Measurements from ENCODE around the gene ARHGAP24. TPM values are rescaled to one million over a fixed set of nuclear protein-coding genes. Genes with fewer than 3 reads are reported as not detected.

ARHGAP24 gene
- total RNA-seq, 2 donors from 2014 or later = 34.0 to 42.0 TPM

DNA sequence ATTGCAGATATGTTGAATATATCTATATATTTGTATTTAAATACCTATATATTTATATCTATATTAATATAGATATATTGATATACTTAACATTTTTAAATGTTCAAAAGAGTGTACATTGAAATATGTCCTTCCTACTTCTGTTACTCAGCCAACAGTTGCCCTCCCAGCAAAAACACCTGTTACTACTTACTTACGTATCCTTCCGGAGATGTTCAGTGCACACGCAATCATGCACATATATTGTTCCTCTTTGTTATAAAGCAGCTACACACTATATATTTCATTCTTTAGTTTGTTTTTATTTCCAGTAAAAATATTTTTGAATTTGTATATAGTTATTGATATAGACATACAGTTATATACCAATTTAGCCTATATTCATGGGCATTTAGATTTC, 142.3 kb downstream of the ARHGAP24 start:
- DNase-seq (ENCODE audit: low spot score) = no peak
- Histone ChIP-seq H3K4me1 (no peaks in the 10 kb centered on the region), H3K4me3 (no peak overlapping the region), H3K27ac (no peak overlapping the region), H3K36me3 (no peaks in the 10 kb centered on the region), H3K27me3 (no peaks in the 10 kb centered on the region), H3K9me3 (no peaks in the 10 kb centered on the region)
- TF ChIP-seq, protein P1, sequence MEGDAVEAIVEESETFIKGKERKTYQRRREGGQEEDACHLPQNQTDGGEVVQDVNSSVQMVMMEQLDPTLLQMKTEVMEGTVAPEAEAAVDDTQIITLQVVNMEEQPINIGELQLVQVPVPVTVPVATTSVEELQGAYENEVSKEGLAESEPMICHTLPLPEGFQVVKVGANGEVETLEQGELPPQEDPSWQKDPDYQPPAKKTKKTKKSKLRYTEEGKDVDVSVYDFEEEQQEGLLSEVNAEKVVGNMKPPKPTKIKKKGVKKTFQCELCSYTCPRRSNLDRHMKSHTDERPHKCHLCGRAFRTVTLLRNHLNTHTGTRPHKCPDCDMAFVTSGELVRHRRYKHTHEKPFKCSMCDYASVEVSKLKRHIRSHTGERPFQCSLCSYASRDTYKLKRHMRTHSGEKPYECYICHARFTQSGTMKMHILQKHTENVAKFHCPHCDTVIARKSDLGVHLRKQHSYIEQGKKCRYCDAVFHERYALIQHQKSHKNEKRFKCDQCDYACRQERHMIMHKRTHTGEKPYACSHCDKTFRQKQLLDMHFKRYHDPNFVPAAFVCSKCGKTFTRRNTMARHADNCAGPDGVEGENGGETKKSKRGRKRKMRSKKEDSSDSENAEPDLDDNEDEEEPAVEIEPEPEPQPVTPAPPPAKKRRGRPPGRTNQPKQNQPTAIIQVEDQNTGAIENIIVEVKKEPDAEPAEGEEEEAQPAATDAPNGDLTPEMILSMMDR (IDR thresholded peaks at IDR 0.05) = no peak

DNA sequence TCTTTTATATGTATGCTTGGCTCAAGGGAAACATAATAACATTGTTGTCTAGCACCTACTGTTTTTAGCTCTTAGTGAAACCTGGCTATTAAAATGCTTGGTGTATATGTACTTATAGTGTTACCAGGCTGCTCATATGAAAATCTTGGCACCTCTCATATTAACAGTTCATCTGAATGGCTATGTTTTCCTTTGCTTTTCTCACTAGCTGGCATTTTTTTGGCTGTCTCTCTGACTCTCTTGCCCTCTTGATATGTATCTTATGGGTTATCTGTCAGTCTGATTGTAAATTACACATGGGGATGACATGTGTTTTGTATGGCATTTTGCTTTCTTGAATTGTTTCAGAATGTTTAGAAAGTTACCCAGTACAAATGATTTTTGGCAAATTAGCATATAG, 158.0 kb downstream of the ARHGAP24 start:
- DNase-seq (ENCODE audit: low spot score) = no peak
- TF ChIP-seq, protein P1 (IDR thresholded peaks at IDR 0.05) = no peak
- H3K9me3 ChIP-seq = peaks cover 0 to 28% of the 10 kb centered on the region in 2 donors
- H3K27me3 ChIP-seq = no peaks in the 10 kb centered on the region
- H3K4me3 ChIP-seq = no peak overlapping the region
- H3K4me1 ChIP-seq = no peaks in the 10 kb centered on the region
- peaks cover 11% of the 10 kb centered on the region for H3K36me3 ChIP-seq
- no peak overlapping the region for H3K27ac ChIP-seq

DNA sequence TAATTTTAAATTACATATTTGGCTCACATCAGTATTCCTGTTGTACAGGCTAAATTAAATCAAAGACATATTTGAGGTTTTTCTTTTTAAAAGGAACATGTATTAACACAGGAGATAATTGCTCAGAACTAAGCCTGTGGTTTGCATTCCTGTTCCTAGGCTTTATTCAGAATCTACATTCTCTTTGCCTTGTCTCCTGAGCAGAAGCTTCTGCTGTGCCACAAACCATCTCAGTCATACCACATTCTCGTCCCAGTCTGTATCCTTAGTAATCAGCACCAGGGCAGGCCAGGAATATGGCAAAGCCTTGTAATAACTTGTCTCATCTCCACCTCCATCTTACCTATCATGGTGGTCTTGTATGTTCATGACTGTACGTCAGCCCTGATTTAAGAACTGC, 162.8 kb downstream of the ARHGAP24 start:
- Histone ChIP-seq H3K27me3 (no peaks in the 10 kb centered on the region), H3K4me1 (no peaks in the 10 kb centered on the region), H3K27ac (no peak overlapping the region), H3K9me3 (no peaks in the 10 kb centered on the region), H3K36me3 (no peaks in the 10 kb centered on the region), H3K4me3 (no peak overlapping the region)
- no peak for DNase-seq (ENCODE audit: low spot score)
- TF ChIP-seq, protein P1 (IDR thresholded peaks at IDR 0.05) = no peak

DNA sequence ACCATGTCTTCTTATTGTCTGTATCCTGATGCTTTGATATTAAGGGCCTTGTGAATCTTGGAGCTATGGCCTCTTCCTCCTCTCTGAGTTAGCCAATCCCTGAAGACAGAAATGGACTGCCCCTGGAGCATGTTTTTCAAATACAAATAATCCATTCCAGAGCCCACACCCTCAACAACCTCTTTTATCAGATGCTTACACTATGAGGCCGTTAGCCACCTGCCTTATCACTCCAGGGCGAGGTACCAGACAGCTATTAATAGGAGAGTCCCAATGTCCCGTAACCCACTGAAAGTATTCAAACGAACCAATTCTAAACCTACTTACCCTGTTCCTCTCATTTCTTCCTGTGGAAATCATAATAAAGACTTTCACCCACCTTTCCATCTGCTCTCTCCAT, 165.0 kb downstream of the ARHGAP24 start:
- no peaks in the 10 kb centered on the region for H3K9me3 ChIP-seq
- H3K4me1 ChIP-seq = no peaks in the 10 kb centered on the region
- H3K27ac ChIP-seq = no peak overlapping the region
- H3K4me3 ChIP-seq = no peak overlapping the region
- TF ChIP-seq, protein P1 (IDR thresholded peaks at IDR 0.05) = no peak
- DNase-seq (ENCODE audit: low spot score) = no peak
- no peaks in the 10 kb centered on the region for H3K36me3 ChIP-seq
- no peaks in the 10 kb centered on the region for H3K27me3 ChIP-seq

DNA sequence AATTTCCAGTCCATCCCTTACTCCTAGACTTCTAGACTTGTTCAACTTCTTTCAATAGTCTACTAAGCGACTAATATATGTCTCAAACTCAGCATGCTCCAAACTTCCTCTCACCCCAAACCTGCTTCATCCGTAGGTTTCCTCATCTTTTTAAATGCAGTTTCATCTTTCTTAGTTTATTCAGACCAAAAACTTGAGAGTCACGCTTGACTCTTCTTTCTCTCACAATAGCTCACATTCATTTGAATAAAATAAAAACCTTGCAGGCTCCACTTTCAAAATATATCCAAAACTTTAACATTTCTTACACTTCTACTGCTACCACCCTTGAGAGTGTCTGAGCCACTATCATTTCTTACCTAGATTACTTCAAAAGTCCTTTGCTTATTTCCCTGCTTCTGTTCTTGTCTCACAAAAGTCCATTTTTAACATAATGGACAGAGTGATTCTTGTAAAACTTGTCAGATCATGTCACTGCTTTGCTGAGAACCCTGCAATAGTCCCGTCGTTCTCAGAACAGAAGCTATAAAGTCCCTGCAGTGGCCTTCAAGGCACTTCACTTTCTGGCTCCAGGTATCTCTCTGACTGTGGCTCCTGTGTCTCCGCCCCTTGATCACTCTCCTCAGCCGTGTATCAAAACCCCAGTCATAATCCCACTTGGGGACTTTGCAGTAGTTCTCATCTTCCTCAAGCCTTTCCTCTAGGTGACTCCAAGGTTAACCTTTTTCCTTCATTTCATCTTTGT, 167.6 kb downstream of the ARHGAP24 start:
- Histone ChIP-seq H3K4me1 (no peaks in the 10 kb centered on the region), H3K27ac (no peak overlapping the region), H3K9me3 (no peaks in the 10 kb centered on the region), H3K4me3 (no peak overlapping the region), H3K36me3 (no peaks in the 10 kb centered on the region), H3K27me3 (no peaks in the 10 kb centered on the region)
- DNase-seq (ENCODE audit: low spot score) = no peak
- TF ChIP-seq, protein P1 (IDR thresholded peaks at IDR 0.05) = no peak

DNA sequence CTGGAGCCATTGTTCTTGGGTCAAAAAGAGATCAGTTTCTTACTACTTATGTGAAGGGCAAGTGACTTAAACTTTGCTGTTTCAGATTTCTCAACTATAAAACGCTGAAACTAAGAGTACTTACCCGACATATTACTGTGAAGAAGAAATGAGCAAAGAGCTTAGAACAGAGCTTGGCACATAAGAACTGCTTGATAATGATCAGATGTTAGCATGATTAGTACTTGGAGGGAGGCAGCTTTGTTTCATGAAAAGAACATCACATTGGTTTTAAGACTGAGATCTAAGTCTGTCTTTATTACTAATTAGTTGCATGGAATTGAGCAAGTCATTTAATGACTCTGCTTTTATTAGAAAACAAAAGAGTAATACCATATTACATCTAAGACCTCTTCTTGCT, 169.1 kb downstream of the ARHGAP24 start:
- no peaks in the 10 kb centered on the region for H3K27me3 ChIP-seq
- no peak overlapping the region for H3K27ac ChIP-seq
- no peak for DNase-seq (ENCODE audit: low spot score)
- no peaks in the 10 kb centered on the region for H3K36me3 ChIP-seq
- H3K4me1 ChIP-seq = no peaks in the 10 kb centered on the region
- H3K9me3 ChIP-seq = no peaks in the 10 kb centered on the region
- H3K4me3 ChIP-seq = no peak overlapping the region
- TF ChIP-seq, protein P1 (IDR thresholded peaks at IDR 0.05) = no peak

Data from right atrium auricular region (tissue), 2 donors.